ENCODE data around the gene NCKAP5L. TPM values are rescaled to one million over a fixed set of nuclear protein-coding genes. Genes with fewer than 3 reads are reported as not detected.

The NCKAP5L gene
- total and polyA plus RNA-seq, 2 donors (not counting 1 experiment from before 2014, with no cell fraction given) = 3.9 to 14.2 TPM

- H2AFZ ChIP-seq (ENCODE audit: low read length) = no peak overlapping the region
- DNase-seq (ENCODE audit: low read depth in 2 of 2) = no peak
- H3K36me3 ChIP-seq (ENCODE audit: control insufficient read depth, insufficient read depth, low read length) = peaks cover 23% of the 10 kb centered on the region
- H3K4me1 ChIP-seq (ENCODE audit: control insufficient read depth, extremely low read depth, insufficient read depth, low read length) = peaks cover 10% of the 10 kb centered on the region
- H3K9ac ChIP-seq (ENCODE audit: insufficient read depth, low read length) = no peak overlapping the region
- no peaks in the 10 kb centered on the region for H4K20me1 ChIP-seq (ENCODE audit: control insufficient read depth, extremely low read depth, insufficient read depth, low read length)
- H3K79me2 ChIP-seq (ENCODE audit: control insufficient read depth, insufficient read depth, low read length) = peaks cover 10% of the 10 kb centered on the region
- no peak overlapping the region for H3K4me2 ChIP-seq (ENCODE audit: extremely low read depth, insufficient read depth, low read length)
- TF ChIP-seq EZH2 (IDR thresholded peaks at IDR 0.05; ENCODE audit: low read length, missing control alignments) = no peak
- no peak for TF ChIP-seq CTCF (conservative IDR thresholded peaks at IDR 0.05 in 1 of 2, IDR thresholded peaks at IDR 0.05 in 1 of 2; ENCODE audit: low read depth in 1 of 2, low read length in 2 of 2)
- H3K9me3 ChIP-seq (ENCODE audit: control insufficient read depth, insufficient read depth, low read depth, low read length) = no peaks in the 10 kb centered on the region
- H3K27ac ChIP-seq (ENCODE audit: insufficient read depth, low read length) = no peak overlapping the region
- no peaks in the 10 kb centered on the region for H3K27me3 ChIP-seq (ENCODE audit: control insufficient read depth, insufficient read depth, low read length)
- no peak overlapping the region for H3K4me3 ChIP-seq (replicated peaks in 1 of 4; ENCODE audit: control extremely low read depth in 1 of 4, insufficient read depth in 1 of 4, low read depth in 3 of 4, low read length in 4 of 4)
Measured at GRCh38 chr12:49806321-49806813, 21.8 kb downstream of the NCKAP5L start.

- Histone ChIP-seq H3K27me3 (ENCODE audit: control insufficient read depth, insufficient read depth, low read length) (no peaks in the 10 kb centered on the region), H3K4me1 (ENCODE audit: control insufficient read depth, extremely low read depth, insufficient read depth, low read length) (peaks cover 10% of the 10 kb centered on the region), H2AFZ (ENCODE audit: low read length) (no peak overlapping the region), H3K4me2 (ENCODE audit: extremely low read depth, insufficient read depth, low read length) (no peak overlapping the region), H3K79me2 (ENCODE audit: control insufficient read depth, insufficient read depth, low read length) (peaks cover 10% of the 10 kb centered on the region), H4K20me1 (ENCODE audit: control insufficient read depth, extremely low read depth, insufficient read depth, low read length) (no peaks in the 10 kb centered on the region), H3K36me3 (ENCODE audit: control insufficient read depth, insufficient read depth, low read length) (peaks cover 27% of the 10 kb centered on the region), H3K4me3 (replicated peaks in 1 of 4; ENCODE audit: control extremely low read depth in 1 of 4, insufficient read depth in 1 of 4, low read depth in 3 of 4, low read length in 4 of 4) (no peak overlapping the region), H3K9ac (ENCODE audit: insufficient read depth, low read length) (no peak overlapping the region), H3K9me3 (ENCODE audit: control insufficient read depth, insufficient read depth, low read depth, low read length) (no peaks in the 10 kb centered on the region), H3K27ac (ENCODE audit: insufficient read depth, low read length) (no peak overlapping the region)
- DNase-seq (ENCODE audit: low read depth in 2 of 2) = no peak
- TF ChIP-seq EZH2 (IDR thresholded peaks at IDR 0.05; ENCODE audit: low read length, missing control alignments) (no peak), CTCF (conservative IDR thresholded peaks at IDR 0.05 in 1 of 2, IDR thresholded peaks at IDR 0.05 in 1 of 2; ENCODE audit: low read depth in 1 of 2, low read length in 2 of 2) (no peak)
Measured at GRCh38 chr12:49805409-49805808, 22.8 kb downstream of the NCKAP5L start.

GRCh38 chr12:49804821-49805220 is 23.4 kb downstream of the NCKAP5L start:
- no peak overlapping the region for H3K4me2 ChIP-seq (ENCODE audit: extremely low read depth, insufficient read depth, low read length)
- no peak for DNase-seq (ENCODE audit: low read depth in 2 of 2)
- H3K79me2 ChIP-seq (ENCODE audit: control insufficient read depth, insufficient read depth, low read length) = peaks cover 10% of the 10 kb centered on the region
- TF ChIP-seq CTCF (conservative IDR thresholded peaks at IDR 0.05 in 1 of 2, IDR thresholded peaks at IDR 0.05 in 1 of 2; ENCODE audit: low read depth in 1 of 2, low read length in 2 of 2) = no peak
- TF ChIP-seq EZH2 (IDR thresholded peaks at IDR 0.05; ENCODE audit: low read length, missing control alignments) = no peak
- peaks cover 29% of the 10 kb centered on the region for H3K36me3 ChIP-seq (ENCODE audit: control insufficient read depth, insufficient read depth, low read length)
- H3K27me3 ChIP-seq (ENCODE audit: control insufficient read depth, insufficient read depth, low read length) = no peaks in the 10 kb centered on the region
- no peak overlapping the region for H3K9ac ChIP-seq (ENCODE audit: insufficient read depth, low read length)
- no peaks in the 10 kb centered on the region for H4K20me1 ChIP-seq (ENCODE audit: control insufficient read depth, extremely low read depth, insufficient read depth, low read length)
- H2AFZ ChIP-seq (ENCODE audit: low read length) = no peak overlapping the region
- peaks cover 9% of the 10 kb centered on the region for H3K4me1 ChIP-seq (ENCODE audit: control insufficient read depth, extremely low read depth, insufficient read depth, low read length)
- no peaks in the 10 kb centered on the region for H3K9me3 ChIP-seq (ENCODE audit: control insufficient read depth, insufficient read depth, low read depth, low read length)
- H3K27ac ChIP-seq (ENCODE audit: insufficient read depth, low read length) = no peak overlapping the region
- no peak overlapping the region for H3K4me3 ChIP-seq (replicated peaks in 1 of 4; ENCODE audit: control extremely low read depth in 1 of 4, insufficient read depth in 1 of 4, low read depth in 3 of 4, low read length in 4 of 4)

Measured in fibroblast of lung (primary cell).